HCT116 (cell line): ENCODE results near the gene VEGFA. TPM values are rescaled to one million over a fixed set of nuclear protein-coding genes. Genes with fewer than 3 reads are reported as not detected.
A peak's percentile ranks its signal among the peaks of the same experiment; 100 is the strongest.

Experiments
- ATAC-seq: fragments of 200-7000 bp; cut with Tn5 transposase; 2 replicates; pipeline ENCODE4 v1.9.1; 2020; ENCODE audit warnings: mild to moderate bottlenecking, moderate library complexity
- BruUV-seq: library from RNA; stranded (reverse); fragments of 400-500 nt; replicated peaks from 2 replicates; lab custom pipeline; 2021; lab: Mats Ljungman, UMichigan
- CTCF ChIA-PET: fragments of 300-600 bp; sonication (Branson Sonifier 250); formaldehyde crosslinking; loops from one replicate; lab custom pipeline; 2021; ENCODE audit warnings: antibody characterized with exemption; lab: Charles Lee
- POLR2A ChIA-PET: fragments of 300-600, 350-600 bp; sonication (Branson Sonifier 250); formaldehyde crosslinking; loops from one replicate; lab custom pipeline; 2021; ENCODE audit warnings: antibody characterized with exemption; lab: Charles Lee
- RAD21 ChIA-PET, 2 experiments: fragments of 300-600 bp; sonication (Branson Sonifier 250); formaldehyde crosslinking; loops; one replicate each; lab custom pipeline; 2023; ENCODE audit warnings: low total read pairs in 2 of 2; ENCODE audit not compliant: uncharacterized antibody in 2 of 2, unreplicated experiment in 2 of 2, low non-redundant PET in 1 of 2; lab: Charles Lee
- DNase-seq: peaks from one replicate; pipeline ENCODE4 v3.0.0-alpha.2; 2010; ENCODE audit warnings: low read depth, low spot score
- H2AFZ ChIP-seq: fragments of 200-600 bp; shearing (Covaris generic), sonication (generic); 2 replicates; pipeline ENCODE4 v1.6.1; 2017; ENCODE audit warnings: low read depth, mixed run types, mixed read lengths, antibody characterized with exemption, low read length; ENCODE audit not compliant: poor library complexity, severe bottlenecking
- H3K27ac ChIP-seq: 2 replicates; pipeline ENCODE4 v1.5.1; 2012; ENCODE audit warnings: low read depth, low read length
- H3K27me3 ChIP-seq: fragments of 200-600 bp; sonication (generic); 2 replicates; pipeline ENCODE4 v1.6.1; 2016; ENCODE audit warnings: mixed run types, low read length, mixed read lengths; ENCODE audit not compliant: insufficient read depth
- H3K36me3 ChIP-seq, 2 experiments: fragments of 200-500 bp in 1 of 2; fragments of 200-600 bp in 1 of 2; sonication (Bioruptor generic) in 1 of 2; sonication (generic) in 1 of 2; 2 replicates each; pipeline versions ENCODE4 v1.5.1 to v1.6.1; 2014 to 2016; ENCODE audit warnings: low read length in 2 of 2, inconsistent platforms in 1 of 2, mixed read lengths in 1 of 2, mixed run types in 1 of 2; ENCODE audit not compliant: insufficient read depth in 2 of 2, control insufficient read depth in 1 of 2
- H3K4me1 ChIP-seq, 2 experiments: fragments of 200-600 bp in 1 of 2; sonication (generic) in 1 of 2; 2 replicates each; pipeline versions ENCODE4 v1.5.1 to v1.6.1; 2012 to 2017; ENCODE audit warnings: low read length in 2 of 2, inconsistent platforms in 1 of 2, mild to moderate bottlenecking in 1 of 2, mixed read lengths in 1 of 2, mixed run types in 1 of 2, moderate library complexity in 1 of 2; ENCODE audit not compliant: insufficient read depth in 2 of 2, control insufficient read depth in 1 of 2
- H3K4me2 ChIP-seq: fragments of 200-600 bp; sonication (generic); 2 replicates; pipeline ENCODE4 v1.6.1; 2017; ENCODE audit warnings: mixed run types, low read length, mixed read lengths
- H3K4me3 ChIP-seq, 2 experiments: fragments of 200-600 bp in 1 of 2; sonication (generic) in 1 of 2; replicated peaks in 1 of 2; 2 replicates each; pipeline ENCODE4 v1.5.1; 2011 to 2016; ENCODE audit warnings: low read length in 2 of 2, control low read depth in 1 of 2, low read depth in 1 of 2, mild to moderate bottlenecking in 1 of 2, mixed read lengths in 1 of 2, mixed run types in 1 of 2
- H3K79me2 ChIP-seq: fragments of 200-600 bp; sonication (generic); 2 replicates; pipeline ENCODE4 v1.6.1; 2017; ENCODE audit warnings: mild to moderate bottlenecking, mixed run types, low read length, moderate library complexity, mixed read lengths; ENCODE audit not compliant: insufficient read depth
- H3K9ac ChIP-seq: fragments of 200-600 bp; sonication (generic); 2 replicates; pipeline ENCODE4 v1.6.1; 2016; ENCODE audit warnings: low read length, mixed read lengths
- H3K9me2 ChIP-seq: fragments of 200-600 bp; sonication (generic), shearing (Covaris generic); 2 replicates; pipeline ENCODE4 v1.6.1; 2017; ENCODE audit warnings: mixed run types, mild to moderate bottlenecking, moderate library complexity; ENCODE audit not compliant: insufficient read depth
- H3K9me3 ChIP-seq, 2 experiments: fragments of 200-500 bp in 1 of 2; fragments of 200-600 bp in 1 of 2; sonication (Bioruptor generic) in 1 of 2; sonication (generic) in 1 of 2; 2 replicates each; pipeline ENCODE4 v1.6.1; 2014 to 2017; ENCODE audit warnings: low read length in 2 of 2, mixed read lengths in 2 of 2, inconsistent platforms in 1 of 2, low read depth in 1 of 2, mild to moderate bottlenecking in 1 of 2, mixed run types in 1 of 2, moderate library complexity in 1 of 2; ENCODE audit not compliant: control insufficient read depth in 1 of 2, insufficient read depth in 1 of 2
- H4K20me1 ChIP-seq: fragments of 200-600 bp; sonication (generic), shearing (Covaris generic); 2 replicates; pipeline ENCODE4 v1.6.1; 2017; ENCODE audit warnings: mixed run types, mild to moderate bottlenecking, moderate library complexity; ENCODE audit not compliant: insufficient read depth
- CEBPB ChIP-seq: IDR thresholded peaks from 2 replicates; pipeline ENCODE4 v1.6.1; 2012; ENCODE audit warnings: low read depth
- ELF1 ChIP-seq: IDR thresholded peaks from 2 replicates; pipeline ENCODE4 v1.6.1; 2012; ENCODE audit warnings: low read depth, borderline replicate concordance
- FOSL1 ChIP-seq: IDR thresholded peaks from 2 replicates; pipeline ENCODE4 v1.6.1; 2012; ENCODE audit warnings: low read depth
- POLR2AphosphoS5 ChIP-seq: IDR thresholded peaks from 2 replicates; pipeline ENCODE4 v1.6.1; 2011; ENCODE audit warnings: mild to moderate bottlenecking, low read depth, low read length, moderate library complexity
- SRF ChIP-seq: IDR thresholded peaks from 2 replicates; pipeline ENCODE4 v1.6.1; 2012; ENCODE audit warnings: low read depth
- TCF7L2 ChIP-seq: IDR thresholded peaks from 2 replicates; pipeline ENCODE4 v1.7.0; 2011; ENCODE audit warnings: borderline replicate concordance, inconsistent platforms; ENCODE audit not compliant: insufficient read depth, insufficient read length; ENCODE audit errors: extremely low read depth
- ZFX ChIP-seq: fragments of 450-650 bp; IDR thresholded peaks from 2 replicates; pipeline ENCODE4 v1.6.1; 2017
- ZNF274 ChIP-seq: fragments of 200-500 bp; sonication (Bioruptor generic); IDR thresholded peaks from 2 replicates; pipeline ENCODE4 v1.6.1; 2014; ENCODE audit warnings: mild to moderate bottlenecking, low read depth, low read length, inconsistent platforms
- intact Hi-C: fragments of 100-400 bp; cut with micrococcal nuclease; formaldehyde crosslinking; loops from 2 replicates; pipeline ENCODE4 v1.10.0; 2022
- total RNA-seq: library from RNA; stranded (reverse); gene quantifications from one replicate; pipeline ENCODE4 v1.2.1, GENCODE V29; 2021; ENCODE audit not compliant: unreplicated experiment
- TF ChIP-seq, protein P1 (sequence below): IDR thresholded peaks from 2 replicates; pipeline ENCODE4 v1.6.1; 2011; ENCODE audit warnings: mild to moderate bottlenecking, low read length, moderate library complexity; ENCODE audit not compliant: insufficient replicate concordance; ENCODE audit errors: extremely low read depth
- TF ChIP-seq, protein P2 (sequence below): IDR thresholded peaks from 2 replicates; pipeline ENCODE4 v1.6.1; 2012

Gene VEGFA
- total RNA-seq, 1 experiment from 2014 or later = 112 TPM

DNA sequence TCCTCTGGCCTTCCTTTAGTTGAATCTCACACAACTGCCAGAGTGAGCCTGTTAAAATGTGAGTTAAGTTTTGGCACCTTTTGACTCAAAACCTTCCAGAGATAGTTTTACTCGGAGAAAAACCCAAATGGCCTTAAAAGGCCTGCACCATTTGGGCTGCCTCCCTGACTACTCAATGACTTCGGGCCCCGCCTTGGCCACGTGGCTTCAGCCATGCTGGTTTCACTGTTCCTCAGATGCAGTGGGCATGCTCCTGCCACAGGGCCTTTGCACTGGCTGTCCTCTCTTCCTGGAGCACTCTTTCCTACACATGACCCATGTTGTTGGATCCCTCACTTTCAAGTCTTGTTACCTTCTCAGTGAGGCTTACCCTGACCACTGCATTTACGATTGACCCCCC is 18.3 kb downstream of the VEGFA start:
- H3K9me3 ChIP-seq = no peaks in the 10 kb centered on the region
- CTCF ChIA-PET = interaction anchor here (1.7 kb wide), 2 partner anchors 18 to 164 kb away, joined by 3 to 8 read pairs; partner anchors contain the start of gene VEGFA
- H3K9me2 ChIP-seq = no peaks in the 10 kb centered on the region
- H3K4me3 ChIP-seq = no peak overlapping the region
- BruUV-seq = TSS peak; percentile 3
- DNase-seq = no peak
- POLR2A ChIA-PET = interaction anchor here (0.7 to 1.5 kb wide), 2 partner anchors 18 to 47 kb away, joined by 3 to 6 read pairs; partner anchors contain the start of gene VEGFA
- ATAC-seq = no peak
- no peak overlapping the region for H3K4me2 ChIP-seq
- TF ChIP-seq POLR2AphosphoS5 (no peak), SRF (no peak), CEBPB (no peak), ELF1 (no peak), ZNF274 (no peak), ZFX (no peak), FOSL1 (no peak), TCF7L2 (no peak)
- TF ChIP-seq, protein P1, sequence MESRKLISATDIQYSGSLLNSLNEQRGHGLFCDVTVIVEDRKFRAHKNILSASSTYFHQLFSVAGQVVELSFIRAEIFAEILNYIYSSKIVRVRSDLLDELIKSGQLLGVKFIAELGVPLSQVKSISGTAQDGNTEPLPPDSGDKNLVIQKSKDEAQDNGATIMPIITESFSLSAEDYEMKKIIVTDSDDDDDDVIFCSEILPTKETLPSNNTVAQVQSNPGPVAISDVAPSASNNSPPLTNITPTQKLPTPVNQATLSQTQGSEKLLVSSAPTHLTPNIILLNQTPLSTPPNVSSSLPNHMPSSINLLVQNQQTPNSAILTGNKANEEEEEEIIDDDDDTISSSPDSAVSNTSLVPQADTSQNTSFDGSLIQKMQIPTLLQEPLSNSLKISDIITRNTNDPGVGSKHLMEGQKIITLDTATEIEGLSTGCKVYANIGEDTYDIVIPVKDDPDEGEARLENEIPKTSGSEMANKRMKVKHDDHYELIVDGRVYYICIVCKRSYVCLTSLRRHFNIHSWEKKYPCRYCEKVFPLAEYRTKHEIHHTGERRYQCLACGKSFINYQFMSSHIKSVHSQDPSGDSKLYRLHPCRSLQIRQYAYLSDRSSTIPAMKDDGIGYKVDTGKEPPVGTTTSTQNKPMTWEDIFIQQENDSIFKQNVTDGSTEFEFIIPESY = no peak
- TF ChIP-seq, protein P2, sequence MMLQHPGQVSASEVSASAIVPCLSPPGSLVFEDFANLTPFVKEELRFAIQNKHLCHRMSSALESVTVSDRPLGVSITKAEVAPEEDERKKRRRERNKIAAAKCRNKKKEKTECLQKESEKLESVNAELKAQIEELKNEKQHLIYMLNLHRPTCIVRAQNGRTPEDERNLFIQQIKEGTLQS = no peak
- TF ChIP-seq, all 23 proteins: peak for 0
- Histone ChIP-seq H3K79me2 (no peaks in the 10 kb centered on the region), H3K36me3 (peaks cover 8 to 28% of the 10 kb centered on the region in 2 experiments; a peak in 2 of 4 replicates), H3K27me3 (no peaks in the 10 kb centered on the region), H3K4me1 (no peaks in the 10 kb centered on the region), H3K9ac (no peak overlapping the region), H2AFZ (no peak overlapping the region), H3K27ac (no peak overlapping the region), H4K20me1 (no peaks in the 10 kb centered on the region)
- RAD21 ChIA-PET = interaction anchor here in 1 of 2 experiments (0.7 kb wide), 1 partner anchor 166 kb away, joined by 7 read pairs; no protein-coding TSS in a partner anchor
- intact Hi-C loops = no loop called here
